ENCODE data around the gene RECK. TPM values are rescaled to one million over a fixed set of nuclear protein-coding genes. Genes with fewer than 3 reads are reported as not detected.

RECK gene
- total RNA-seq, 1 experiment from 2014 or later, result 13.2 TPM

- no peaks in the 10 kb centered on the region for H3K36me3 ChIP-seq (ENCODE audit: control insufficient read depth, insufficient read depth, low read length)
- peaks cover 6% of the 10 kb centered on the region for H3K4me1 ChIP-seq (ENCODE audit: control insufficient read depth, insufficient read depth, low read length)
- intact Hi-C loops (cut with micrococcal nuclease; ENCODE audit: unreplicated experiment) (no loop called here), in situ Hi-C loops (cut with HindIII; ENCODE audit: low pct_unique_long_range_greater_than_20kb, low sequenced_read_pairs) (no loop called here)
- H3K9me3 ChIP-seq (ENCODE audit: control insufficient read depth, insufficient read depth, low read depth, low read length), result no peaks in the 10 kb centered on the region
- DNase-seq (ENCODE audit: low read depth, low spot score), result no peak
- no peak overlapping the region for H3K27ac ChIP-seq (ENCODE audit: low read length)
- no peak for TF ChIP-seq SIN3A (IDR thresholded peaks at IDR 0.05; ENCODE audit: borderline replicate concordance, insufficient read depth, low read depth, low read length)
- no peak for TF ChIP-seq TCF7L2 (IDR thresholded peaks at IDR 0.05; ENCODE audit: low read depth, low read length)
- TF ChIP-seq REST (IDR thresholded peaks at IDR 0.05; ENCODE audit: insufficient read depth in 1 of 2, low read depth in 2 of 2, low read length in 1 of 2), result no peak
- no peak for TF ChIP-seq CTCF (IDR thresholded peaks at IDR 0.05)
- no peak for TF ChIP-seq POLR2AphosphoS5 (IDR thresholded peaks at IDR 0.05; ENCODE audit: low read depth, low read length)
- ATAC-seq, result peak; percentile 55
- no peak overlapping the region for H3K4me3 ChIP-seq (ENCODE audit: low read depth in 2 of 2, low read length in 2 of 2)
- BruUV-seq (replicated peaks), result no TSS peak
- peaks cover 5% of the 10 kb centered on the region for H3K27me3 ChIP-seq (ENCODE audit: control insufficient read depth, insufficient read depth, low read length)
- ChIA-PET CTCF (no interaction called here), POLR2A (interaction anchor here (0.6 kb wide), 1 partner anchor 68 kb away, joined by 4 read pairs; no protein-coding TSS in a partner anchor)
These were observed 104.6 kb downstream of the RECK start for GRCh38 chr9:36141288-36141687.

GRCh38 chr9:36141761-36142160 is 105.0 kb downstream of the RECK start:
- CTCF ChIA-PET, result no interaction called here
- no peaks in the 10 kb centered on the region for H3K9me3 ChIP-seq (ENCODE audit: control insufficient read depth, insufficient read depth, low read depth, low read length)
- no TSS peak for BruUV-seq (replicated peaks)
- POLR2A ChIA-PET, result interaction anchor here (0.6 kb wide), 1 partner anchor 68 kb away, joined by 4 read pairs; no protein-coding TSS in a partner anchor
- peaks cover 5% of the 10 kb centered on the region for H3K27me3 ChIP-seq (ENCODE audit: control insufficient read depth, insufficient read depth, low read length)
- no peak overlapping the region for H3K27ac ChIP-seq (ENCODE audit: low read length)
- in situ Hi-C loops (cut with HindIII; ENCODE audit: low pct_unique_long_range_greater_than_20kb, low sequenced_read_pairs), result no loop called here
- intact Hi-C loops (cut with micrococcal nuclease; ENCODE audit: unreplicated experiment), result no loop called here
- DNase-seq (ENCODE audit: low read depth, low spot score) (no peak), ATAC-seq (no peak)
- peaks cover 6% of the 10 kb centered on the region for H3K4me1 ChIP-seq (ENCODE audit: control insufficient read depth, insufficient read depth, low read length)
- H3K36me3 ChIP-seq (ENCODE audit: control insufficient read depth, insufficient read depth, low read length), result no peaks in the 10 kb centered on the region
- H3K4me3 ChIP-seq (ENCODE audit: low read depth in 2 of 2, low read length in 2 of 2), result no peak overlapping the region
- TF ChIP-seq SIN3A (IDR thresholded peaks at IDR 0.05; ENCODE audit: borderline replicate concordance, insufficient read depth, low read depth, low read length), result no peak
- TF ChIP-seq POLR2AphosphoS5 (IDR thresholded peaks at IDR 0.05; ENCODE audit: low read depth, low read length), result no peak
- TF ChIP-seq TCF7L2 (IDR thresholded peaks at IDR 0.05; ENCODE audit: low read depth, low read length), result no peak
- TF ChIP-seq REST (IDR thresholded peaks at IDR 0.05; ENCODE audit: insufficient read depth in 1 of 2, low read depth in 2 of 2, low read length in 1 of 2), result no peak
- TF ChIP-seq CTCF (IDR thresholded peaks at IDR 0.05), result no peak
